Measurements from ENCODE around the gene EEA1. TPM values are rescaled to one million over a fixed set of nuclear protein-coding genes. Genes with fewer than 3 reads are reported as not detected.

Gene EEA1
- total and polyA plus RNA-seq, 10 of the 15 experiments (the other 5 are each of a cell fraction or from before 2014, with no cell fraction given) = 5.5 to 40.3 (median 13.5) TPM

GRCh38 chr12:92769124-92769901, 159.8 kb downstream of the EEA1 start (continued):
- no peak for TF ChIP-seq ZNF687 (IDR thresholded peaks at IDR 0.05)
- no peak for TF ChIP-seq SMARCA5 (IDR thresholded peaks at IDR 0.05)
- peak in 1 of 2 experiments; percentile 64; a peak in 2 of 4 replicates for TF ChIP-seq EP300 (IDR thresholded peaks at IDR 0.05; ENCODE audit: borderline replicate concordance in 1 of 2, control insufficient read depth in 1 of 2, low read depth in 2 of 2, low read length in 2 of 2)
- no peak for TF ChIP-seq ZNF384 (IDR thresholded peaks at IDR 0.05; ENCODE audit: borderline replicate concordance, low read depth, low read length)
- TF ChIP-seq USF2 (IDR thresholded peaks at IDR 0.05; ENCODE audit: borderline replicate concordance, low read depth, low read length) = no peak
- TF ChIP-seq REST (IDR thresholded peaks at IDR 0.05; ENCODE audit: low read depth, low read length) = no peak
- no peak for TF ChIP-seq MLLT1 (IDR thresholded peaks at IDR 0.05)
- TF ChIP-seq CHD2 (IDR thresholded peaks at IDR 0.05; ENCODE audit: borderline replicate concordance, low read depth, low read length) = no peak
- TF ChIP-seq HCFC1 (IDR thresholded peaks at IDR 0.05; ENCODE audit: low read length) = no peak
- TF ChIP-seq EED (IDR thresholded peaks at IDR 0.05; ENCODE audit: low read depth) = peak; percentile 23; the same call in 1 of the 2 replicates
- TF ChIP-seq HDGF (IDR thresholded peaks at IDR 0.05) = no peak
- no peak for TF ChIP-seq NR2C2 (IDR thresholded peaks at IDR 0.05; ENCODE audit: borderline replicate concordance, control insufficient read depth, insufficient read length, low read depth)
- TF ChIP-seq ZSCAN29 (IDR thresholded peaks at IDR 0.05) = no peak
- TF ChIP-seq NFYB (IDR thresholded peaks at IDR 0.05; ENCODE audit: insufficient read depth, low read depth, low read length) = no peak
- no peak for TF ChIP-seq FOXM1 (IDR thresholded peaks at IDR 0.05; ENCODE audit: low read depth, low read length)
- TF ChIP-seq BCLAF1 (IDR thresholded peaks at IDR 0.05) = no peak
